Measurements from ENCODE around the gene MYBBP1A. TPM values are rescaled to one million over a fixed set of nuclear protein-coding genes. Genes with fewer than 3 reads are reported as not detected.
A peak's percentile ranks its signal among the peaks of the same experiment; 100 is the strongest.

Gene MYBBP1A
- total RNA-seq, 4 donors from 2014 or later: 32.4 to 70.0 (median 54.4) TPM

GRCh38 chr17:4573115-4573514, 17.9 kb upstream of the MYBBP1A start:
- WGBS, 2 donors: 67 to 88% methylated on average over 4 of the region's 4 CpGs
- no peak overlapping the region for H3K27ac ChIP-seq
- intact Hi-C loops (cut with DNase I): no loop called here
- H3K27me3 ChIP-seq: no peaks in the 10 kb centered on the region
- no peak for TF ChIP-seq CTCF (IDR thresholded peaks at IDR 0.05)
- H3K9me3 ChIP-seq: no peaks in the 10 kb centered on the region
- no peak overlapping the region for H3K4me3 ChIP-seq
- DNase-seq: no peak
- no peaks in the 10 kb centered on the region for H3K36me3 ChIP-seq
- H3K4me1 ChIP-seq: peaks cover 0 to 5% (median 0%) of the 10 kb centered on the region in 3 donors

- DNase-seq: no peak
- WGBS, 2 donors: 70 to 71% methylated on average over 9 of the region's 9 CpGs
- intact Hi-C loops (cut with DNase I): no loop called here
Measured at GRCh38 chr17:4572131-4572530, 16.9 kb upstream of the MYBBP1A start.

GRCh38 chr17:4569591-4569990, 14.4 kb upstream of the MYBBP1A start:
- Histone ChIP-seq H3K36me3 (no peaks in the 10 kb centered on the region), H3K9me3 (no peaks in the 10 kb centered on the region), H3K4me3 (no peak overlapping the region), H3K27me3 (no peaks in the 10 kb centered on the region), H3K27ac (no peak overlapping the region), H3K4me1 (peaks cover 0 to 18% (median 4%) of the 10 kb centered on the region in 3 donors)
- no peak for DNase-seq
- intact Hi-C loops (cut with DNase I): loop anchor here (5.0 kb wide), 1 partner anchor 53 kb away; no protein-coding TSS in a partner anchor
- no peak for TF ChIP-seq POLR2A (IDR thresholded peaks at IDR 0.05)
- TF ChIP-seq CTCF (IDR thresholded peaks at IDR 0.05): no peak
- 25 to 86% methylated on average over 1 of the region's 1 CpG for WGBS, 2 donors

More at GRCh38 chr17:4572131-4572530, 16.9 kb upstream of the MYBBP1A start:
- Histone ChIP-seq H3K4me3 (no peak overlapping the region), H3K27ac (no peak overlapping the region), H3K36me3 (no peaks in the 10 kb centered on the region), H3K9me3 (no peaks in the 10 kb centered on the region), H3K4me1 (peaks cover 0 to 5% (median 0%) of the 10 kb centered on the region in 3 donors), H3K27me3 (no peaks in the 10 kb centered on the region)
- no peak for TF ChIP-seq CTCF (IDR thresholded peaks at IDR 0.05)
- TF ChIP-seq POLR2A (IDR thresholded peaks at IDR 0.05): no peak

GRCh38 chr17:4566785-4567184, 11.6 kb upstream of the MYBBP1A start:
- intact Hi-C loops (cut with DNase I): loop anchor here (5.0 kb wide), 1 partner anchor 56 kb away; no protein-coding TSS in a partner anchor
- 10 to 43% methylated on average over 2 to 5 of the region's 5 CpGs for WGBS, 2 donors
- Histone ChIP-seq H3K4me3 (no peak overlapping the region), H3K36me3 (no peaks in the 10 kb centered on the region), H3K4me1 (peaks cover 0 to 24% (median 9%) of the 10 kb centered on the region in 3 donors), H3K27me3 (no peaks in the 10 kb centered on the region), H3K27ac (no peak overlapping the region), H3K9me3 (no peaks in the 10 kb centered on the region)
- no peak for DNase-seq
- no peak for TF ChIP-seq POLR2A (IDR thresholded peaks at IDR 0.05)
- peak; percentile 45 to 83 (median 68) for TF ChIP-seq CTCF (IDR thresholded peaks at IDR 0.05)

- H3K36me3 ChIP-seq: no peaks in the 10 kb centered on the region
- intact Hi-C loops (cut with DNase I): loop anchor here (5.0 kb wide), 1 partner anchor 57 kb away; no protein-coding TSS in a partner anchor
- WGBS, 2 donors: 27 to 36% methylated on average over 14 to 16 of the region's 16 CpGs
- no peaks in the 10 kb centered on the region for H3K27me3 ChIP-seq
- H3K4me3 ChIP-seq: no peak overlapping the region
- no peak for DNase-seq
- no peak for TF ChIP-seq POLR2A (IDR thresholded peaks at IDR 0.05)
- TF ChIP-seq CTCF (IDR thresholded peaks at IDR 0.05): peak; percentile 63 to 81 (median 76)
- no peaks in the 10 kb centered on the region for H3K9me3 ChIP-seq
- H3K27ac ChIP-seq: no peak overlapping the region
- H3K4me1 ChIP-seq: peaks cover 0 to 37% (median 15%) of the 10 kb centered on the region in 3 donors
Measured at GRCh38 chr17:4565209-4566141, 10.3 kb upstream of the MYBBP1A start.
